Epithelial cell of prostate (primary cell): ENCODE measurements around the gene THRB.
"Not testable (repeated sequence)": the region's sequence is repeated elsewhere in the genome, so short reads cannot be mapped to it uniquely, and the experiment has no call there.

ENCODE experiments used
- DNase-seq: peaks from one replicate; pipeline ENCODE4 v3.0.0-alpha.2; 2011; ENCODE audit warnings: low read depth, low spot score
- H3K27ac ChIP-seq: fragments of 450-650 bp; 2 replicates; pipeline ENCODE4 v1.5.1; 2017; ENCODE audit warnings: mild to moderate bottlenecking

Gene THRB

DNA sequence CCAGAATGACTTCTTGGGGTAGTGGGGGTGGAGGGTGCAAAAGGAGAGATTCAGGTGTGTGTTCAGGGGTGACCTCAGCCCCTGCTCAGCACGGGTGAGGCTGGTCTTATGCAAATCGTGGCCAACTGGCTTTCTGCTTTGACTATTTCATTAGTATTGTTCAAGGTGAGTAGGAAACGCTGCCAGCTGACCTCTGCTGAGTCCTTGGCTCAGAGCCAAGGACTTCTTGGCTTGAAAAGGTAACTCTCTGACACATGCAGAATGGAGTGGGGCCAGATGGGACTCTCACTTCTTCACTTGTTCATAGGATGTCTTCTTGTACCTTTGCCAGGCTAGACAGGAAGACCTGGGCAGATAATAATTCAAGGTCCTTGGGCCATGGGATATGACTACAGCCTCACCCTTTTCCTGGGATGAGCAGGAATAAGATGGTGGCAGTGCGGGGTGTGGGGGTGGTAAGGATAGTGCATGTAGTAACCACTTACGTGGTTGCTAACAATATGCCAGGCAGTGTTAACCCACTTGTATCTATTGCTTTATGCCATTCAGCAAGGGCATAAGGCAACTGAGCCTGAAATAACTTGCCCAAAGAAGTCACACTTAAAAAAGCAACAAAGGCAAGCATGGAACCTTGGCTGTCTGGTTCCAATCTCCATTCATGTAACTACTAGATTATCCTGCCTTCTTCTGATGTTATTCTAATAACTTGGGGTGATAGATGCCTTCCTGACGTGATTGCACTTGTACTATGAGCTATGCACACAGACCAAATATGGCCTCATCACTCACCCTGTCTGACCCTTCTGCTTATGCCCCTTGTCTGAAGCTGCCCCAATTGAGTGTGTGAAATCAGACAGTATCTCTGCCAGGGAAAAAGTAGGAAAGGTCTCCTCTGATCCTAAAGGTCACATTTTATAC is 356.4 kb downstream of the THRB start:
- no peak overlapping the region for H3K27ac ChIP-seq
- no peak for DNase-seq

DNA sequence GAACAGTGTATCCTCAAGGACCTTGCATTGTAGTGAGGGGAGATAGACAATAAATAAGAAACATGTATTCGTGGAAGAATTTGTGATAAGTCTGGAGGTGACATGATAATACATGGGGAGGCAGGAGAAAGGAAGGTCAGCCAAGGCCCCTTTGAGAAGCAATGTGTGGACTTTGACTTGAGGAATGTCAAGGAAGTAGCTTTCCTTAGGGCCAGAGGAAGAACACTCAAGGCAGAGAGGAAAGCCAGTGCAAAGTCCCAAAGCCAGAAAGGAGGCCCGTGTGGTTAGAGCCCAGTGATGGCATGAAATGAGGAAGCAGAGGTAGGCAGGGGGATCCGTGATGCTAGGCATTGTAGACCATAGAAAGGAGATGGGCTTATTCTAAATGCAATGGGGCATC is 357.3 kb downstream of the THRB start:
- DNase-seq, result no peak
- H3K27ac ChIP-seq, result no peak overlapping the region

DNA sequence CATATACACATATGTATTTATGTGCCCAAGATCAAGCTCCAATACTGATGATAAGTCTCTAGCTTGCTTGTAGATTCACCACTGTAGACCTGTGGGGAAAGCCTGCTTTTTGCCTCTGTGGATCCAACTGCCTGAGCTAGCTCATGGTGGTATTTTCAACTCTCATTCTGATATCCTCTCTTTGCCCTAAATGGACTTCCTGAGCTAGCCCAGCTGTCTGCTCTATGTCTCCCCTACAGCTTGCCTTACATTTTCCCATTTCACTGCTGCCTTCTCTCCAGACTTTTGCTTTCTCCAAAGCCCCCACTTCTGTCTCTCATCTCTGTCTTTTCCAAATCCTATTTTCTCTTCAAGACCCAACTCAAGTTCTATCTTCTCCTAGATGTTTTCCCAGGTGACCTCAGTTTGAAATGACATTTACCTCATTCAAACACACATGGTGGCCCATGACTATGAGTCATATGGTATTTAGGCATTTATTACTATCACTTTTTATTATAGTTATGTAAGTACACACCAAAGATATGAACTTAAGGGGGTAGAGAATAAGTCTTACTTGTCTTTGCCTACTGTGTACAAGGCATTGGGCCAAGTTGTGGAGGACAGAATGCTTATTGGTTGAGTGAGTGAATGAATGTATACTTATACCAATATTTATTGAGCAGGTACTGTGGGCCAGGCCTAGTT is 357.9 kb downstream of the THRB start:
- H3K27ac ChIP-seq, result no peak overlapping the region
- DNase-seq, result no peak

DNA sequence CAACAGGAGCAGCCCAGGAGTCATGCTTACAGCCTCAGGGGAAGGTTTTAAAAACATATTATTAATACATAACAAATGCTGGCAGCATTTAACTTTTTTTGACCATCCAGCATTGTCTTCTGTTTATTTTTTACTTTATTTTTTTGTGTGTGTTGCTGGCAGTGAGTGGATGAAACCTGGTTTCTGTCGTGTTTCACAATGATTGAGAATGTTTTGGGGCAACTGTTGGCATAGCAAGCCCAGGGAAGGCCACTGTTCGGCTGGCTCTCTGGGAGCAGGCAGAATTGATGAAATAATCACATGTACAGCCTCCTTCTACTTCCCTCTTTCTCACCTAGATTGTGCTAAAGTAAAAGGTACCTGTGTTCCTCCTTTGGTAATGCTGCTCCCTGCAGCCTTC is 359.4 kb downstream of the THRB start:
- DNase-seq, result no peak

DNA sequence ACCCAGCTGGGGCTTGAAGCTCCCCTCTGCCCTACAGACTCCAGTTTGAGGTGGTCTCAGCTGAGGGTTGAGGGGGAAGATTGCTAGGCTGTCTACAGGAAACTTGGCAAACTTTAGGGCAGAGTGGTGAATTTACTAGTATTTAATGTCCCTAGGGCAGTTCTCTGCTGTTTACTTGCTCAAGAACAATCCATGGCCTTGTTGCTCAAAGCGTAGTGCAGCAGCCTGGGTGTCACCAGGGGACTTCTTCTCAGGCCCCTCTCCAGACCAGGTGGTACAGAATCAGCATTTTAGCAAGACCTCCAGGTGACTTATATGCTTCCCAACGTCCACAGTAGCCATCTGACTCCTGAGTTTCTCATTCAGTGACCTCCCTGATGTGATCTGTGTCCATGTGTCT is 360.7 kb downstream of the THRB start:
- DNase-seq, result no peak
- H3K27ac ChIP-seq, result no peak overlapping the region

More for the DNA sequence above, 359.4 kb downstream of the THRB start:
- no peak overlapping the region for H3K27ac ChIP-seq

DNA sequence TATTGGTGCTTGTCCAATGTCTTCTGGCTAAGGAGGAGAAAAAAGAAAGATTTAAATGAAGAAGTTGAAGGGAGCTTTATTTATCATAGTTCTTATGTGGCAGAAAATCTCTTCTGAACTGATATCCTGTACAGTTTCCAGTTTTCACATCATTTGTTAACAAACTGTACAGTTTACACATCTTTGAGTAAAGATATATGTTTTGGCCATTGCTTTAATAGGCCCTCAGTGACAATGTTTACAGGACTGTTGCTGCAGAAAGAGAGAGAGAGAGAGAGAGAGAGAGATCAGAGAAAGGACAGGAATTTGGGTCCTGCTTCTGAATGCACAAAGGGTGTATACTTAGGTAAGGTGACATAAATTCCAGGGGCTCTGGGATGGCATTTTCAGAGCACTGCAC is 361.2 kb downstream of the THRB start:
- H3K27ac ChIP-seq, result no peak overlapping the region
- no peak for DNase-seq

DNA sequence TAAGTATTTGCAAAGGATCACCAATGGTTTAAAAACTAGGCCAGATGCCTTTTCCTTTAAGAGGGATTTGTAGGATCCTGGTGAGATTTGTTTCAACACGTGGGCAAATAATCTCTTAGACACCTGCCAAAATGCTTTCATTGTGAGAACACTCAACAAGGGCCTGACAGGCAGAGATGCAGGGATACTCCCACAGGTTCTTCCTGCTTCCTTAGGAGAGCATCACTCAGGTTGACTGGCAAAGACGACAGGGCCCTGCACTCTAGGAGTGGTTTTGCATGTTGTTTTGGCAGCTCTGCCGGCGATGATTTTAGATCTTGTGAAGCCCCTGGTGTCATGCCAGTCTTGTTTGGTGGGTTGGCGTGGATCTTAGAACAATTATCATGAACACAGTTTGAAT is 365.1 kb downstream of the THRB start:
- peak; percentile 16 for DNase-seq
- peak overlapping the region; percentile 62 for H3K27ac ChIP-seq

DNA sequence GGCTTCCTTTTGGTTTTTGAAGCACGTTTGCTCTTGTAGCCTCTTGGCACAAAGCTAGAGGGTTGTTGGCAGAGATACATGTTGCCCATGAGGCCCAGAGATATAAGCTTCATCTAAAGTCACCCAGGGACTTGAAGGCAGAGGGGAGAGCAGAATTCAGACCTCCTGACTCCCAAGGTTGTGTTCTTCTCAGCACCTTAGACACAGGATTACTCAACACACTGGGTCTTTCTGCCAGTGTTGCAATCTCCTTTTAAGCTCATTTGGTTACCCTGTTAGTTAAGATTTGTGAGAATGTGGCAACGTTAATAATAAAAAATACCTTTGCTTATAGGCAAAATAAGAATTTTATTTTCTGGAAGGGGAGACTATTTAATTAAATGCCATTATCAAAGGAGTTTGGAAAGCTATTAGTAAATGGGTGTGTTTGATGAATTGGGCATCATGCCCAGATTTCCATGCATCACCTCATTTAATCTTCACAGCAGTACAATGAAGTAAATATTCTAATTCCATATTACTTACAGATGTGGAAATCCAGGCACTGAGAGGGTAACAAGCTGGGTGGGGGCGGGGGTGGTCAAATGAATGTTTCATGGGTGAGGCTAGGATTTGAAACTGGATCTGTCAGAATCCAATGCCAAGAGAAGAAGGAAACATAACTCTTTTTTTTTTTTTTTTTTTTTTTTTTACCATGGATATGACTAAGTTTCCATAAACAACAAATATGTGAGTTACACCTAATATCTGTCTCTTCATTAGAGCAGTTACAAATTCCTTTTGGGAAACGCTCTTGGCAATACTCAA is 366.2 kb downstream of the THRB start:
- peak; percentile 55 for DNase-seq
- peak overlapping the region; percentile 62 for H3K27ac ChIP-seq

DNA sequence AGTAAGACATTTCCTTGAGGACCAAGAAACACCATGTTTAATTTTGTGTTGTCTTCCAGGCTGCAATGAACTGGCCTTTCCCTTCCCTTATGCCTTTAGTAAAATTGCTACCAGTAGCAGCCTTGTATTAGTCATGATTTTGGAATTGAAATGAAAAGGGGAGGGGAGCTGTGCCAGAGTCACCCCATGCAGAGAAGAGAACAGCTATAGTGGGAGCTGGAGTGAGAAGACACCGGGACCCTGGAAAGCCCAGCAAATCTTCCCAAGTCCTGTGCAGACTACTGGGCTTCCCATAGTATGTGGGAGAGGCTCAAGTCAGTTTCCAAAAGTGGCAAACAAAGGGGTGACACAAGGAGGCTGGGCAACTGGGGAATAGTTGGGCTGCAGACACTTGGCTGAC is 371.1 kb downstream of the THRB start:
- H3K27ac ChIP-seq, result no peak overlapping the region

DNA sequence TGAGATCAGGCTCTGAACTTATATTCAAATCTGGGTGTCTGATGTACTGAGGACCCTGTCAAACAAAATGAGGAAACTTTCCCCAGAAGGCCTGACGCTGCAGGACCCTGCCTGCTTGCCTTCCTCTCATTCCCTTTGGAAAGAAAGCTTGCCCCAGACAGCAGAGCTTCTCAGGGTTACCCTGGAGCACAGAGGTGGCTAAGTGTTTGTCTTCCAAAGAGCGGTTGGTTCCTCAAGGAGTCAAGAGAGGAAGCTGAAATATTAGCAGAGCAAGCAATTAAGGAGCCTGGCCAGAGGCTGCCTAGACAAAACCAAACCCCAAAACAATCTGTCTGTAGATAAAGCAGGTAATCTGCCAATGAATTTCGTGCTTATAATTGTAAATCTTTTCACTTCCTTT is 374.2 kb downstream of the THRB start:
- H3K27ac ChIP-seq, result no peak overlapping the region
- no peak for DNase-seq

More for the DNA sequence above, 371.1 kb downstream of the THRB start:
- no peak for DNase-seq

DNA sequence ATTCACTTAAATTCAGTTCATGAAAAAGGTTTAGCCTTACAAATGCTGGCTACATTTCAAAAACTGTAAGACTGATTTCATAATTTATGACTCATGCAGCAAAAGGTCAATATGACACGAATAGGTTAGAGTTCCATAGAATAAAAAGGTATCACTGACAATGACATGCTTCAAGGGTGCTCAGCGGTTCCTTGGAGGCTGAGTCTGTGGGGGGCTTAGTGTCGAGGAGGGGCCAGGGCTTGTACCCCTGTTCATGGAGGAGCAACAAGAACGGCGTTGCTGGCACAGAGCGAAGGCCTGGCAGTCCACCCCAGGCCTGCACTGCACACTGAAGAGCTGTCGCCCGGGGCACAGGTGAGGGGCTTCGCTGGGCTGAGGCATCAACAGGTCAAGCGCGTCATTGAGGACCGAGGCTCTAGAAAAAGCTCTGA is 375.3 kb downstream of the THRB start:
- no peak for DNase-seq
- H3K27ac ChIP-seq, result no peak overlapping the region

DNA sequence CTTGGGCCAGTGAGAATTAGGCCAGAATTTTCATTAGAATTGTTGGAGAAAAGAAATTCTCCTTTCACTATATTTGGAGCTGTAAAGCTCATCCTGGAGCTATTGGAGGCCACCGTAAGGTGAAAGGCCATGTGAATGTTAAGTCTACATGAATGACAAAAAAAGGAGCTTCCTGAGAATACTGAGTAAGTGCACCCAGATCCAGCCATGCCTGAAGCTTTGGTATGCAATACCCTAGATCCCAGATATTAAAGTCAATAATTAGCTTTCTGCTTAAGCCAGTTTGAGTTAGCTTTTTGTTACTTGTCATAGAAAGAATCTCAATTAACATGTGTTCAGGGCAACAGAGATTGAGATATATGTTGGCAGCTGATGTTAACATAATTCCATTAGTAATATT is 377.1 kb downstream of the THRB start:
- no peak for DNase-seq
- no peak overlapping the region for H3K27ac ChIP-seq

DNA sequence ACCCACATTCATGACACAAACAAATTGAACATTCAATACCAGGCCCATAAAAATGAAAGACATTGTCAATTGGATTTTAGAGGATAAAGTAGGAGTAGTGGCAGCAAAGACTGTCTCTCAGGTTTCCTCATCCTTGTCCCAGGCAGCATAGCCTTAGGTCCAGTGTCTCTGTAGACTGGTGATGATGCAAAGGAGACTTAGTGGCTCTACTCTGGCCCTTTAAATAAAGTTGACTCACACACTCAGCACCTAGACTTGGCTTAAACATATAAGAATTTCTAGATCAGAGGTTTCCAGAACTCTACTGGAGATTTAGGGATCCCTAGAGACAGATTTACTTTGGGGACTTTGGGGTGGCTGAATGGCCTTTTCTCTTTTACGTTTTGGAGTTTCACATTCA is 382.9 kb downstream of the THRB start:
- DNase-seq, result no peak
- no peak overlapping the region for H3K27ac ChIP-seq

DNA sequence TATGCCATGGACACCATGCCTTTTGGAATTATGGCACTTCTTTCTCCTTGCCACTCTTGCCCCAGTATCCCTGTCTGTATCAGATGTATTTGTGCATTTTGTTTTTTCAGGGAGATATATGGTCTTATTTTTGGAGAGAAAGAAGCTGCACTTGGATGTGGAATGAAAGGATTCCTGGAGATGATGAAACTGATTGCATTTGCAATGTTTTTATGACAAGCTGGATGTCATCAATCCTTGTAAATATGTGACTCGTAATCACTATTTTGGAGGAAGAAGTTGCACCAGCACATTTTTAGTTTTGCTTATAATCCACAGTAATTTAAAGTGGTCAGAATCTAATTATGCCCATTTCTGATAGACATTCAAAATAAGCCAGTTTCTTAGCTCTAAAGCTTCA is 384.6 kb downstream of the THRB start:
- DNase-seq, result no peak
- H3K27ac ChIP-seq, result no peak overlapping the region

DNA sequence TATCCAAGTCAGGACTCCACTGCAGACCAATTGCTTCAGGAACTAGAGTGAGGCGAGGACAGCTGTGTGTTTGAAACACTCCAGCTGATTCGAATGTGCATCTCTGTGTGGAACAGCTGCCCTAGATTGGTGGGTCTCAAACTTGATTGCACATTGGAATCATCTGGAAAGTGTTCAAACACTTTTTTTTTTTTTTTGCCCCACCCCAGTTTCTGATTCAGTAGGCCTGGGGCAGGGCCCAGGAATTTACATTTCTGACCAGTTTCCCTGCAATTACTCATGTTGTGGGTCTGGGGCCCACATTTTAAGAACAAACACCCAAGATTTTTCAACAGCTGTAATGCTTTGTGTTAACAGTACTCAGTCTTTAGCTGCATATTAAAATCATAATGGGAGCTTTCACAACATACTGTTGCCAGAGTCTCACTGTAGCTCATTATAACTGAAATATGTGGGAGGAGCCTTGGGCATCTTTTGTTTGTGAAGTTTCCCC is 392.9 kb downstream of the THRB start:
- H3K27ac ChIP-seq, result peak overlapping the region; percentile 40
- DNase-seq, result no peak

DNA sequence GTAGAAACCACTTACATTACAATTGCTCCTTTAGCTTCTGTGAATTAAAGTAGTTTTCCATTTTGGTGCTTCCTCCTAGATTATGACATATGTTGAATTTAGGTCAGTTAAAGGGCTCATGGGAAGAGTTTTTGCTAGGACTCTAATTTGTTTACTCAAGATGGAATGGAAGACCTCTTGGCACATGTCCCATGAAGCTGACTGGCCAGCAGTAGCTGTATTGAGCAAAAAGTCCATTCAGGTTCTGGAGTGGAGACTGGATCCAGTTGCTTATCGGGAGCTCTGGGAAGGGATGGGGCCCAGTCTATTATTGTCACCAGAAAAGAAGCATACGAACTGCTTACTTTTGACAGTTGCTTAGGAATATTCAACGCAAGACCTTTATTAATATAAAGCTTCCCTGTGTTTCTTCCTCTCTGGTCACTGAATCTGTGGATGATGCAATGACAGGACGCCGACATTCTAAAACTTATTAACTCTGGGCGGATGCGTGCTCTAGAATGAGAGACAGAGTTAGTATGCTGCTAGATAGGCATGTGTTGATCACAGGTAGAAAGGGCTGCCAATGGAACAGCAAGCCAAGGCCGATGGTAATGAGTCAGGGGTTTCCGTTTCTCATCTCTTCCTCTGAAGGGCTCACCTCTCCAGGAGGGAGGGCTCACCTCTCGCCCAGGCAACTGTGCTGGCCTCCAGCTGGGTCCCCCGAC is 393.8 kb downstream of the THRB start:
- no peak for DNase-seq

DNA sequence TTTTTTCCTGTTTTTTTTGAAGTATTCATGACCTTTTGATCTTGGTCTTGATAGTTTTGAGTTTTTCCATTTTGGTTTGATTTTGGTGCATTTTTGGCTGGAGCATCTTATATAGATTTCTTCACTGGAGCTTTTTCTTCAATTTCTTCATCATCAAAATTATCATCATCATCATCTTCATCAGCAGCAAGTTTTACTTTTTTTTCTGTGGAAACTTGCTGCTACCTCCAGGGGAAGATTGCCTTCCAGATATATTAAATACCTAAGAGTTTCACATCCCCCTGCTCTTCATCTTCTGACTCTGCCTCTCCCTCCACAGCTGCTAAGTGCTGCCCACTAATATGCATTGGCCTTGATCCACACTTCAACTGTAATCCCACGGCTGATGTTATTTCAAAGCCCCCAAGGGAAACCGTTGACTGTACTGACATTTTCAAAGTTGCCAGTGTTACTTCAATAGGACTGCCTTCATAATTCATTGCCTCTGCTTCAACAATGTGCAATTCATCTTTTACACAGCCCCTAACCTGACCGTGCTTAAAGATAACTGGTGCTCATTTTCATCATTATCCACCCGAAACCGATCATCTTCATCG is 397.9 kb downstream of the THRB start:
- DNase-seq, result no peak

More for the DNA sequence above, 393.8 kb downstream of the THRB start:
- no peak overlapping the region for H3K27ac ChIP-seq

DNA sequence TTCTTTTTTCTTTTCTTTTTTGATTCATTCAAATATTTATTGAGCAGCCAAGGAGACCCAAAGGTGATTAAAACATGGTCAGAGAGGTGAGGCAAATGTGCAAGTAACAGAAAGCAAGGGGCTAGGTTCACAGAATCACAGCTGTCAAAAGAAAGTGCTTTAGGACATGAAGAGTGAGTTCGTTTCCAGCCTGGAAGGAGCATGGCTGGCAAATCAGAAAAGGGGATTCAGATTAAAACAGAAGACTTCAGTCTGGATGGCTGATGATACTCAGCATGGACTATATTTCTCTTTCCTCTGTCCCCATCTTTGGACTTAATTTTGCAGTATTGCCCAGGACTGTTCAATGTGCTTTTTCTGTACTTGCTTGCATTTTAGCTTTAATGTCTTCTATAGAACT is 398.4 kb downstream of the THRB start:
- no peak for DNase-seq
- no peak overlapping the region for H3K27ac ChIP-seq

More for the DNA sequence above, 397.9 kb downstream of the THRB start:
- no peak overlapping the region for H3K27ac ChIP-seq

DNA sequence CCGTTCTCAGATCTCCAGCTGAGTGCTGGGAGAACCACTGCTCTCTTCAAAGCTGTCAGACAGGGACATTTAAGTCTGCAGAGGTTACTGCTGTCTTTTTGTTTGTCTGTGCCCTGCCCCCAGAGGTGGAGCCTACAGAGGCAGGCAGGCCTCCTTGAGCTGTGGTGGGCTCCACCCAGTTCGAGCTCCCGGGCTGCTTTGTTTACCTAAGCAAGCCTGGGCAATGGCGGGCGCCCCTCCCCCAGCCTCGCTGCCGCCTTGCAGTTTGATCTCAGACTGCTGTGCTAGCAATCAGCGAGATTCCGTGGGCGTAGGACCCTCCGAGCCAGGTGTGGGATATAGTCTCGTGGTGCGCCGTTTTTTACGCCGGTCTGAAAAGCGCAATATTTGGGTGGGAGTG is 399.8 kb downstream of the THRB start:
- DNase-seq, result not testable (repeated sequence)
- H3K27ac ChIP-seq, result peak overlapping the region; percentile 59
